Gastroesophageal sphincter (tissue), 4 donors: ENCODE data around the gene KBTBD8. TPM values are rescaled to one million over a fixed set of nuclear protein-coding genes. Genes with fewer than 3 reads are reported as not detected.

Experiments used
- ATAC-seq: fragments of 150-250 bp; one replicate; pipeline ENCODE4 v1.9.1; 2016; ENCODE audit warnings: mild to moderate bottlenecking, moderate library complexity
- H3K27ac ChIP-seq, 4 donors: fragments of 200-600 bp; sonication (generic) in 3 of 4; 1 replicate in 3 of 4; 2 replicates in 1 of 4; pipeline ENCODE4 v1.5.1; 2016 to 2019
- H3K27me3 ChIP-seq: fragments of 200-600 bp; sonication (generic); one replicate; pipeline ENCODE4 v1.5.1; 2019
- H3K36me3 ChIP-seq, 2 donors: fragments of 200-600 bp; sonication (generic); one replicate each; pipeline ENCODE4 v1.5.1; 2019; ENCODE audit warnings: control low read depth in 1 of 2
- H3K4me1 ChIP-seq, 3 donors: fragments of 200-600 bp; sonication (generic); 1 replicate in 2 of 3; 2 replicates in 1 of 3; pipeline ENCODE4 v1.5.1; 2016 to 2019; ENCODE audit warnings: control low read depth in 2 of 3
- H3K4me3 ChIP-seq, 2 donors: fragments of 200-600 bp; sonication (generic); one replicate each; pipeline ENCODE4 v1.5.1; 2019; ENCODE audit warnings: mild to moderate bottlenecking in 1 of 2, moderate library complexity in 1 of 2
- H3K9me3 ChIP-seq, 3 donors: fragments of 200-600 bp; sonication (generic); one replicate each; pipeline ENCODE4 v1.5.1; 2017 to 2019; ENCODE audit warnings: control low read depth in 2 of 3
- CTCF ChIP-seq, 4 experiments: fragments of 200-600 bp in 2 of 4; fragments of 450-650 bp in 2 of 4; sonication (generic) in 1 of 4; IDR thresholded peaks; one replicate each; pipeline ENCODE4 v1.5.1; 2017 to 2019; ENCODE audit warnings: antibody characterized with exemption in 4 of 4, mild to moderate bottlenecking in 2 of 4, moderate library complexity in 2 of 4
- EP300 ChIP-seq: sonication (generic); formaldehyde crosslinking; IDR thresholded peaks from one replicate; pipeline ENCODE4 v1.6.1; 2017; ENCODE audit warnings: antibody characterized with exemption, mild to moderate bottlenecking
- POLR2A ChIP-seq, 2 donors: fragments of 450-650 bp; IDR thresholded peaks; one replicate each; pipeline ENCODE4 v1.6.1; 2017; ENCODE audit warnings: antibody characterized with exemption in 2 of 2, mild to moderate bottlenecking in 2 of 2, moderate library complexity in 1 of 2
- POLR2AphosphoS5 ChIP-seq: sonication (generic); formaldehyde crosslinking; IDR thresholded peaks from one replicate; pipeline ENCODE4 v1.6.1; 2017; ENCODE audit warnings: antibody characterized with exemption
- WGBS, 2 donors: methylation state at CpG; one replicate each; pipeline ENCODE4 v1.1.5; 2018; ENCODE audit warnings: low coverage in 1 of 2; 5-methylcytosine and 5-hydroxymethylcytosine counted together
- total RNA-seq, 4 donors: library from RNA; depleted of rRNA; stranded (reverse); fragments of >200 nt; gene quantifications; one replicate each; pipeline ENCODE4 v1.1.0, GENCODE V29; 2016

Gene KBTBD8
- total RNA-seq, 4 donors from 2014 or later: 1.1 to 5.4 (median 3.2) TPM

GRCh38 chr3:66986406-66986805 lies 11.7 kb upstream of the KBTBD8 start:
- no peak overlapping the region for H3K4me3 ChIP-seq
- WGBS, 2 donors: 87 to 96% methylated on average over 4 to 5 of the region's 5 CpGs
- no peak for ATAC-seq

GRCh38 chr3:66989241-66989640 lies 8.9 kb upstream of the KBTBD8 start:
- Histone ChIP-seq H3K36me3 (no peaks in the 10 kb centered on the region), H3K27ac (no peak overlapping the region), H3K27me3 (no peaks in the 10 kb centered on the region), H3K9me3 (no peaks in the 10 kb centered on the region), H3K4me1 (no peaks in the 10 kb centered on the region), H3K4me3 (no peak overlapping the region)
- 19 to 30% methylated on average over 2 to 6 of the region's 6 CpGs for WGBS, 2 donors
- TF ChIP-seq POLR2A (IDR thresholded peaks at IDR 0.05): no peak
- no peak for TF ChIP-seq EP300
- no peak for TF ChIP-seq CTCF (IDR thresholded peaks at IDR 0.05)
- no peak for TF ChIP-seq POLR2AphosphoS5
- ATAC-seq: no peak

More at GRCh38 chr3:66986406-66986805, 11.7 kb upstream of the KBTBD8 start:
- Histone ChIP-seq H3K4me1 (no peaks in the 10 kb centered on the region), H3K27ac (no peak overlapping the region), H3K27me3 (no peaks in the 10 kb centered on the region), H3K9me3 (no peaks in the 10 kb centered on the region), H3K36me3 (no peaks in the 10 kb centered on the region)
- no peak for TF ChIP-seq POLR2A (IDR thresholded peaks at IDR 0.05)
- TF ChIP-seq CTCF (IDR thresholded peaks at IDR 0.05): no peak
- no peak for TF ChIP-seq EP300
- TF ChIP-seq POLR2AphosphoS5: no peak

- Histone ChIP-seq H3K4me1 (no peaks in the 10 kb centered on the region), H3K27me3 (no peaks in the 10 kb centered on the region), H3K27ac (no peak overlapping the region), H3K4me3 (no peak overlapping the region), H3K9me3 (no peaks in the 10 kb centered on the region), H3K36me3 (no peaks in the 10 kb centered on the region)
- TF ChIP-seq POLR2AphosphoS5 (no peak), CTCF (IDR thresholded peaks at IDR 0.05) (peak in 1 of 4 experiments; percentile 14)
- no peak for ATAC-seq
- 85 to 86% methylated on average over 6 to 7 of the region's 7 CpGs for WGBS, 2 donors
Measured at GRCh38 chr3:66989860-66990696, 8.0 kb upstream of the KBTBD8 start.

- Histone ChIP-seq H3K4me1 (no peaks in the 10 kb centered on the region), H3K9me3 (no peaks in the 10 kb centered on the region), H3K4me3 (no peak overlapping the region), H3K27ac (no peak overlapping the region), H3K36me3 (no peaks in the 10 kb centered on the region), H3K27me3 (no peaks in the 10 kb centered on the region)
- WGBS, 2 donors: 50 to 87% methylated on average over 1 of the region's 1 CpG
- no peak for ATAC-seq
- no peak for TF ChIP-seq CTCF (IDR thresholded peaks at IDR 0.05)
- TF ChIP-seq EP300: no peak
- no peak for TF ChIP-seq POLR2A (IDR thresholded peaks at IDR 0.05)
- TF ChIP-seq POLR2AphosphoS5: no peak
Measured at GRCh38 chr3:66991459-66991858, 6.6 kb upstream of the KBTBD8 start.

- no peak overlapping the region for H3K27ac ChIP-seq
- no peaks in the 10 kb centered on the region for H3K36me3 ChIP-seq
- H3K4me1 ChIP-seq: peaks cover 0 to 6% (median 0%) of the 10 kb centered on the region in 3 donors
- no peak for ATAC-seq
- no peaks in the 10 kb centered on the region for H3K27me3 ChIP-seq
- 70 to 90% methylated on average over 3 of the region's 3 CpGs for WGBS, 2 donors
- no peak for TF ChIP-seq POLR2A (IDR thresholded peaks at IDR 0.05)
- TF ChIP-seq EP300: no peak
- no peak for TF ChIP-seq POLR2AphosphoS5
- TF ChIP-seq CTCF (IDR thresholded peaks at IDR 0.05): no peak
- H3K4me3 ChIP-seq: no peak overlapping the region
- no peaks in the 10 kb centered on the region for H3K9me3 ChIP-seq
Measured at GRCh38 chr3:66993082-66993481, 5.0 kb upstream of the KBTBD8 start.
